Liver (tissue), 9 donors: ENCODE data around the gene CDH23. TPM values are rescaled to one million over a fixed set of nuclear protein-coding genes. Genes with fewer than 3 reads are reported as not detected.

Source experiments
- DNase-seq: peaks from one replicate; pipeline ENCODE4 v3.0.0-alpha.2; 2017; ENCODE audit warnings: low spot score
- H3K27ac ChIP-seq, 2 donors: one replicate each; pipeline ENCODE4 v1.7.0; 2013; ENCODE audit warnings: inconsistent platforms in 2 of 2, low read length in 2 of 2, control low read depth in 1 of 2, low read depth in 1 of 2, mild to moderate bottlenecking in 1 of 2
- H3K27me3 ChIP-seq, 4 donors: one replicate each; pipeline versions ENCODE4 v1.6.1 to v1.7.0; 2013; ENCODE audit warnings: low read length in 3 of 4, inconsistent platforms in 1 of 4, mild to moderate bottlenecking in 1 of 4, moderate library complexity in 1 of 4; ENCODE audit not compliant: control insufficient read depth in 4 of 4, insufficient read depth in 4 of 4
- H3K36me3 ChIP-seq, 4 donors: one replicate each; pipeline versions ENCODE4 v1.6.1 to v1.7.0; 2013; ENCODE audit warnings: low read length in 3 of 4, mild to moderate bottlenecking in 3 of 4, low read depth in 1 of 4, moderate library complexity in 1 of 4; ENCODE audit not compliant: control insufficient read depth in 4 of 4, insufficient read depth in 3 of 4
- H3K4me1 ChIP-seq, 4 donors: one replicate each; pipeline versions ENCODE4 v1.6.1 to v1.7.0; 2013; ENCODE audit warnings: low read length in 3 of 4, mild to moderate bottlenecking in 3 of 4, moderate library complexity in 1 of 4; ENCODE audit not compliant: control insufficient read depth in 4 of 4, insufficient read depth in 4 of 4
- H3K4me3 ChIP-seq, 3 donors: one replicate each; pipeline versions ENCODE4 v1.6.1 to v1.7.0; 2013; ENCODE audit warnings: low read length in 3 of 3, control low read depth in 1 of 3, low read depth in 1 of 3, mild to moderate bottlenecking in 1 of 3
- H3K9ac ChIP-seq, 2 donors: one replicate each; pipeline ENCODE4 v1.7.0; 2013; ENCODE audit warnings: low read length in 2 of 2, mild to moderate bottlenecking in 2 of 2, moderate library complexity in 2 of 2, control low read depth in 1 of 2, low read depth in 1 of 2
- H3K9me3 ChIP-seq, 4 donors: one replicate each; pipeline versions ENCODE4 v1.6.1 to v1.7.0; 2013; ENCODE audit warnings: low read length in 3 of 4; ENCODE audit not compliant: control insufficient read depth in 4 of 4
- EGR1 ChIP-seq, 2 donors: IDR thresholded peaks; 2 replicates each; pipeline ENCODE4 v1.6.1; 2016 to 2018; ENCODE audit warnings: antibody characterized with exemption in 2 of 2, low read depth in 2 of 2
- FOXA1 ChIP-seq: IDR thresholded peaks from 2 replicates; pipeline ENCODE4 v1.6.1; 2016; ENCODE audit warnings: antibody characterized with exemption
- FOXA2 ChIP-seq: IDR thresholded peaks from 2 replicates; pipeline ENCODE4 v1.6.1; 2016; ENCODE audit warnings: antibody characterized with exemption
- GABPA ChIP-seq, 2 donors: IDR thresholded peaks in 1 of 2; conservative IDR thresholded peaks in 1 of 2; 2 replicates each; pipeline ENCODE4 v1.6.1; 2016; ENCODE audit warnings: antibody characterized with exemption in 2 of 2, mild to moderate bottlenecking in 1 of 2, moderate library complexity in 1 of 2
- HNF4A ChIP-seq, 2 donors: conservative IDR thresholded peaks; 2 replicates each; pipeline ENCODE4 v1.6.1; 2016; ENCODE audit warnings: antibody characterized with exemption in 2 of 2, mild to moderate bottlenecking in 2 of 2
- HNF4G ChIP-seq: IDR thresholded peaks from 2 replicates; pipeline ENCODE4 v1.6.1; 2016; ENCODE audit warnings: antibody characterized with exemption
- JUND ChIP-seq, 2 donors: IDR thresholded peaks; 2 replicates each; pipeline ENCODE4 v1.6.1; 2016; ENCODE audit warnings: antibody characterized with exemption in 2 of 2
- MAX ChIP-seq: IDR thresholded peaks from 2 replicates; pipeline ENCODE4 v1.6.1; 2016; ENCODE audit warnings: antibody characterized with exemption
- NR2F2 ChIP-seq: IDR thresholded peaks from 2 replicates; pipeline ENCODE4 v1.6.1; 2016; ENCODE audit warnings: antibody characterized with exemption
- RAD21 ChIP-seq, 2 donors: IDR thresholded peaks; 2 replicates each; pipeline ENCODE4 v1.6.1; 2016; ENCODE audit warnings: antibody characterized with exemption in 2 of 2, mild to moderate bottlenecking in 2 of 2
- REST ChIP-seq: IDR thresholded peaks from 2 replicates; pipeline ENCODE4 v1.6.1; 2016; ENCODE audit warnings: antibody characterized with exemption, mild to moderate bottlenecking
- RXRA ChIP-seq, 2 donors: IDR thresholded peaks; 2 replicates each; pipeline ENCODE4 v1.6.1; 2017 to 2018; ENCODE audit warnings: antibody characterized with exemption in 2 of 2, mild to moderate bottlenecking in 1 of 2
- SP1 ChIP-seq: IDR thresholded peaks from 2 replicates; pipeline ENCODE4 v1.6.1; 2018; ENCODE audit warnings: antibody characterized with exemption, mild to moderate bottlenecking
- TAF1 ChIP-seq: conservative IDR thresholded peaks from 2 replicates; pipeline ENCODE4 v1.6.1; 2016; ENCODE audit warnings: antibody characterized with exemption, mild to moderate bottlenecking
- YY1 ChIP-seq: IDR thresholded peaks from 2 replicates; pipeline ENCODE4 v1.6.1; 2016; ENCODE audit warnings: antibody characterized with exemption, mild to moderate bottlenecking
- WGBS: extraction: QIAGEN DNeasy Blood & Tissue Kit; methylation state at CpG from one replicate; pipeline ENCODE4 v1.1.7; 2013; 5-methylcytosine and 5-hydroxymethylcytosine counted together
- polyA plus RNA-seq, 2 donors: library from polyadenylated mRNA; stranded (reverse) in 1 of 2; unstranded in 1 of 2; fragments of 200-250 nt in 1 of 2; fragments of >200 nt in 1 of 2; fragmentation: Nextera tagmentation in 1 of 2; extraction: Ambion mirVana in 1 of 2; gene quantifications; one replicate each; pipeline versions ENCODE4 v1.2.1 to v1.2.3, GENCODE V29; 2013 to 2015
- total RNA-seq, 2 donors: library from RNA; depleted of rRNA; stranded (reverse); fragments of >200 nt; gene quantifications; one replicate each; pipeline ENCODE4 v1.2.3, GENCODE V29; 2014
- TF ChIP-seq, protein P1 (sequence below): fragments of 150-350 bp; IDR thresholded peaks from 2 replicates; pipeline ENCODE4 v1.5.1; 2017; ENCODE audit warnings: improper control_type of control experiment, low read depth, low read length; ENCODE audit not compliant: missing input control
- TF ChIP-seq, protein P2 (sequence below): IDR thresholded peaks from 2 replicates; pipeline ENCODE4 v1.6.1; 2016; ENCODE audit warnings: antibody characterized with exemption
- TF ChIP-seq, protein P3 (sequence below): IDR thresholded peaks from 2 replicates; pipeline ENCODE4 v1.6.1; 2016; ENCODE audit warnings: antibody characterized with exemption
- donor health status: healthy.
- donor health status: healthy.
- donor health status: healthy.
- donor health status: healthy.
- donor health status: healthy.

CDH23 gene
- total and polyA plus RNA-seq, 4 donors = 1.5 to 4.7 (median 3.4) TPM

GRCh38 chr10:71551970-71552369 is 155.2 kb downstream of the CDH23 start:
- TF ChIP-seq TAF1 (no peak), NR2F2 (no peak), SP1 (no peak), MAX (no peak), EGR1 (IDR thresholded peaks at IDR 0.05; ENCODE audit: low read depth in 2 of 2) (no peak), RXRA (IDR thresholded peaks at IDR 0.05) (no peak), REST (no peak), FOXA2 (no peak), RAD21 (IDR thresholded peaks at IDR 0.05) (no peak), FOXA1 (no peak), HNF4A (conservative IDR thresholded peaks at IDR 0.05) (no peak), JUND (IDR thresholded peaks at IDR 0.05) (no peak), HNF4G (no peak), YY1 (no peak)
- TF ChIP-seq, protein P1, sequence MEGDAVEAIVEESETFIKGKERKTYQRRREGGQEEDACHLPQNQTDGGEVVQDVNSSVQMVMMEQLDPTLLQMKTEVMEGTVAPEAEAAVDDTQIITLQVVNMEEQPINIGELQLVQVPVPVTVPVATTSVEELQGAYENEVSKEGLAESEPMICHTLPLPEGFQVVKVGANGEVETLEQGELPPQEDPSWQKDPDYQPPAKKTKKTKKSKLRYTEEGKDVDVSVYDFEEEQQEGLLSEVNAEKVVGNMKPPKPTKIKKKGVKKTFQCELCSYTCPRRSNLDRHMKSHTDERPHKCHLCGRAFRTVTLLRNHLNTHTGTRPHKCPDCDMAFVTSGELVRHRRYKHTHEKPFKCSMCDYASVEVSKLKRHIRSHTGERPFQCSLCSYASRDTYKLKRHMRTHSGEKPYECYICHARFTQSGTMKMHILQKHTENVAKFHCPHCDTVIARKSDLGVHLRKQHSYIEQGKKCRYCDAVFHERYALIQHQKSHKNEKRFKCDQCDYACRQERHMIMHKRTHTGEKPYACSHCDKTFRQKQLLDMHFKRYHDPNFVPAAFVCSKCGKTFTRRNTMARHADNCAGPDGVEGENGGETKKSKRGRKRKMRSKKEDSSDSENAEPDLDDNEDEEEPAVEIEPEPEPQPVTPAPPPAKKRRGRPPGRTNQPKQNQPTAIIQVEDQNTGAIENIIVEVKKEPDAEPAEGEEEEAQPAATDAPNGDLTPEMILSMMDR = no peak
- TF ChIP-seq, protein P2, sequence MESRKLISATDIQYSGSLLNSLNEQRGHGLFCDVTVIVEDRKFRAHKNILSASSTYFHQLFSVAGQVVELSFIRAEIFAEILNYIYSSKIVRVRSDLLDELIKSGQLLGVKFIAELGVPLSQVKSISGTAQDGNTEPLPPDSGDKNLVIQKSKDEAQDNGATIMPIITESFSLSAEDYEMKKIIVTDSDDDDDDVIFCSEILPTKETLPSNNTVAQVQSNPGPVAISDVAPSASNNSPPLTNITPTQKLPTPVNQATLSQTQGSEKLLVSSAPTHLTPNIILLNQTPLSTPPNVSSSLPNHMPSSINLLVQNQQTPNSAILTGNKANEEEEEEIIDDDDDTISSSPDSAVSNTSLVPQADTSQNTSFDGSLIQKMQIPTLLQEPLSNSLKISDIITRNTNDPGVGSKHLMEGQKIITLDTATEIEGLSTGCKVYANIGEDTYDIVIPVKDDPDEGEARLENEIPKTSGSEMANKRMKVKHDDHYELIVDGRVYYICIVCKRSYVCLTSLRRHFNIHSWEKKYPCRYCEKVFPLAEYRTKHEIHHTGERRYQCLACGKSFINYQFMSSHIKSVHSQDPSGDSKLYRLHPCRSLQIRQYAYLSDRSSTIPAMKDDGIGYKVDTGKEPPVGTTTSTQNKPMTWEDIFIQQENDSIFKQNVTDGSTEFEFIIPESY = no peak
- TF ChIP-seq, protein P3, sequence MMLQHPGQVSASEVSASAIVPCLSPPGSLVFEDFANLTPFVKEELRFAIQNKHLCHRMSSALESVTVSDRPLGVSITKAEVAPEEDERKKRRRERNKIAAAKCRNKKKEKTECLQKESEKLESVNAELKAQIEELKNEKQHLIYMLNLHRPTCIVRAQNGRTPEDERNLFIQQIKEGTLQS = no peak
- DNase-seq = no peak
- Histone ChIP-seq H3K36me3 (no peaks in the 10 kb centered on the region), H3K4me3 (no peak overlapping the region), H3K27ac (no peak overlapping the region), H3K9ac (no peak overlapping the region), H3K27me3 (no peaks in the 10 kb centered on the region), H3K4me1 (peaks cover 0 to 5% (median 0%) of the 10 kb centered on the region in 4 donors), H3K9me3 (no peaks in the 10 kb centered on the region)
- WGBS = 94% methylated on average over 3 of the region's 3 CpGs

DNA sequence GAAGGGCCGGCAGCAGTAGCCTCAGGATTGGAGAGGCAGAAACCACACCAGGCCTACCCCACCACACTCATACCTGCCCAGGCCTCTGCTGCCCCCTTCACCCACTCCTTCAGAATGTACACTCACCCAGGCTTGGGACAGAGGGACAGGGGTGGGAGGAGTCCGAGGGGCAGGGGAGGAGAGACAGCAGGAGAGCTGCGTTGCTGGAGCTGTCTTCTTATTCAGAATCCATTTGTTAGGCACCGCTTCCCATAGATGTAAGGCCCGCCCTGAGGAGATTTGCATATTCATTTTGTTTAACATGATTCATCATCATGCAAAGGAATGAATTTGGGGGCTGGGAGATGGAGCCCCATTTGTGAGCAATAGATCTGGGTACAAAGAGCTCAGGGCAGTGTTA is 156.7 kb downstream of the CDH23 start:
- 75% methylated on average over 5 of the region's 5 CpGs for WGBS
- no peaks in the 10 kb centered on the region for H3K36me3 ChIP-seq
- TF ChIP-seq HNF4G (no peak), JUND (IDR thresholded peaks at IDR 0.05) (no peak), TAF1 (no peak), RXRA (IDR thresholded peaks at IDR 0.05) (no peak), FOXA1 (no peak), NR2F2 (no peak), MAX (no peak), HNF4A (conservative IDR thresholded peaks at IDR 0.05) (no peak), EGR1 (IDR thresholded peaks at IDR 0.05; ENCODE audit: low read depth in 2 of 2) (no peak), SP1 (no peak), RAD21 (IDR thresholded peaks at IDR 0.05) (no peak), FOXA2 (no peak), GABPA (IDR thresholded peaks at IDR 0.05 in 1 of 2, conservative IDR thresholded peaks at IDR 0.05 in 1 of 2) (no peak), YY1 (no peak)
- TF ChIP-seq, protein P1 = no peak
- TF ChIP-seq, protein P3 = no peak
- TF ChIP-seq, protein P2 = no peak

More for the DNA sequence above, 156.7 kb downstream of the CDH23 start:
- H3K9ac ChIP-seq = no peak overlapping the region
- H3K27me3 ChIP-seq = no peaks in the 10 kb centered on the region
- H3K27ac ChIP-seq = no peak overlapping the region
- peaks cover 0 to 5% (median 0%) of the 10 kb centered on the region in 4 donors for H3K4me1 ChIP-seq
- H3K9me3 ChIP-seq = no peaks in the 10 kb centered on the region
- no peak overlapping the region for H3K4me3 ChIP-seq
- no peak for DNase-seq
